GM18526 (cell line): ENCODE data around the gene SERTM2.

Source experiments
- POLR2A ChIP-seq: IDR thresholded peaks from 3 replicates; pipeline ENCODE4 v1.6.1; 2011; ENCODE audit not compliant: insufficient read length; ENCODE audit errors: extremely low read depth

The SERTM2 gene

GRCh38 chrX:111519215-111519614 is 7.8 kb downstream of the SERTM2 start:
- TF ChIP-seq POLR2A = no peak

- TF ChIP-seq POLR2A = no peak
Measured at GRCh38 chrX:111520506-111520905, 9.1 kb downstream of the SERTM2 start.

- TF ChIP-seq POLR2A = no peak
Measured at GRCh38 chrX:111521169-111521568, 9.7 kb downstream of the SERTM2 start.

- TF ChIP-seq POLR2A = no peak
Measured at GRCh38 chrX:111543212-111543741, 31.8 kb downstream of the SERTM2 start.

GRCh38 chrX:111555406-111555958 is 44.0 kb downstream of the SERTM2 start:
- no peak for TF ChIP-seq POLR2A

- TF ChIP-seq POLR2A = no peak
Measured at GRCh38 chrX:111560801-111561200, 49.4 kb downstream of the SERTM2 start.

- TF ChIP-seq POLR2A = no peak
Measured at GRCh38 chrX:111561851-111562250, 50.4 kb downstream of the SERTM2 start.

GRCh38 chrX:111567542-111568255 is 56.3 kb downstream of the SERTM2 start:
- TF ChIP-seq POLR2A = no peak

- no peak for TF ChIP-seq POLR2A
Measured at GRCh38 chrX:111568354-111568753, 56.9 kb downstream of the SERTM2 start.

GRCh38 chrX:111568817-111569216 is 57.4 kb downstream of the SERTM2 start:
- no peak for TF ChIP-seq POLR2A
